ENCODE results near the gene GCNA. TPM values are rescaled to one million over a fixed set of nuclear protein-coding genes. Genes with fewer than 3 reads are reported as not detected.

GCNA gene
- total RNA-seq, 4 donors from 2014 or later = 0.89 to 2.6 (median 1.6) TPM

DNA sequence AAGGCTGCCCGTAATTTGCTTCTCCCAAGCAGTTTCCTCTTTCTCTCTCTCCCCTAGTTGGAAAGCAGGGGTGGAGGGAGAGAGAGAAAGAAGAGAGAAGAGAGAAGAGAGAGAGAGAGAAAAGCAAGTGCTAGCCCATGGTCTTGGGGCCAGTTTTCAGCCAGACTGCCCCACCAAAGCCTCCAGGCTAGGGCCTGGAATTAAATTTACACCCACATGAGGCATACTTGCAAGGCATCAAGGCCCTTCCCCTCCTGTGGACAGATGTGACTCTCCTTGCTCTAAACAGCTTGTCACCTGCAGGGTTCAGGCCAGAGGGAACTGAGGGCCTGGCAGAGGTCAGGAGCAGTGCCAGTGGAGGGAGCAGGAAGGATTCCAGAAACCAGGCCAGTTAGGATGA lies 41.7 kb downstream of the GCNA start:
- Histone ChIP-seq H3K36me3 (no peaks in the 10 kb centered on the region), H3K4me1 (peaks cover 0 to 20% (median 3%) of the 10 kb centered on the region in 3 donors), H3K27me3 (no peaks in the 10 kb centered on the region), H3K9me3 (no peaks in the 10 kb centered on the region), H3K4me3 (no peak overlapping the region), H3K27ac (no peak overlapping the region)
- WGBS, 2 donors (ENCODE audit: low coverage in 1 of 2) = 80% methylated on average over 1 of the region's 1 CpG; no CpG with 5 or more reads in 1 of the 2 donors
- TF ChIP-seq, protein P1, sequence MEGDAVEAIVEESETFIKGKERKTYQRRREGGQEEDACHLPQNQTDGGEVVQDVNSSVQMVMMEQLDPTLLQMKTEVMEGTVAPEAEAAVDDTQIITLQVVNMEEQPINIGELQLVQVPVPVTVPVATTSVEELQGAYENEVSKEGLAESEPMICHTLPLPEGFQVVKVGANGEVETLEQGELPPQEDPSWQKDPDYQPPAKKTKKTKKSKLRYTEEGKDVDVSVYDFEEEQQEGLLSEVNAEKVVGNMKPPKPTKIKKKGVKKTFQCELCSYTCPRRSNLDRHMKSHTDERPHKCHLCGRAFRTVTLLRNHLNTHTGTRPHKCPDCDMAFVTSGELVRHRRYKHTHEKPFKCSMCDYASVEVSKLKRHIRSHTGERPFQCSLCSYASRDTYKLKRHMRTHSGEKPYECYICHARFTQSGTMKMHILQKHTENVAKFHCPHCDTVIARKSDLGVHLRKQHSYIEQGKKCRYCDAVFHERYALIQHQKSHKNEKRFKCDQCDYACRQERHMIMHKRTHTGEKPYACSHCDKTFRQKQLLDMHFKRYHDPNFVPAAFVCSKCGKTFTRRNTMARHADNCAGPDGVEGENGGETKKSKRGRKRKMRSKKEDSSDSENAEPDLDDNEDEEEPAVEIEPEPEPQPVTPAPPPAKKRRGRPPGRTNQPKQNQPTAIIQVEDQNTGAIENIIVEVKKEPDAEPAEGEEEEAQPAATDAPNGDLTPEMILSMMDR (IDR thresholded peaks at IDR 0.05) = no peak
- no peak for ATAC-seq

DNA sequence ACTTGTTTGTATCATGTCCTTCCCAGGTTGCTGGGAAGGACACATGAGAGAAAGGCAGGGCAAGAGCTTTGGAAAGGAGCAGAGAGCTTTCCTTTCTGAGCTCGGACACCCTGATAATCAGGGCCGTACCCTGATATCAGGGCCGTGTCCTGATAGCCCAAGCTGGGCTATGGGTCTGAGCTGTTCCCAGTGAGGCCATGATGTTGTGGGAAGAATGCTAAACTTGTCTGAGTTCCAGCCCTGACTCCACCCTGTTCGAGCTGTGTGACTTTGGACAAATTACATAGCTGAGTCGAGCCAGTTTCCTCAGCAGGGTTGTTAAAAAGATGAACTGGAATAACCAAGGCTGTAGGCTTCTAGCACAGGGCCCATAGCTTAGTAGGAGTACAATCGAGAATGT lies 43.4 kb downstream of the GCNA start:
- ATAC-seq = peak; percentile 28
- Histone ChIP-seq H3K4me1 (peaks cover 0 to 20% (median 3%) of the 10 kb centered on the region in 3 donors), H3K4me3 (no peak overlapping the region), H3K36me3 (no peaks in the 10 kb centered on the region), H3K27ac (peak overlapping the region; percentile 14 to 82 (median 78)), H3K27me3 (no peaks in the 10 kb centered on the region), H3K9me3 (no peaks in the 10 kb centered on the region)
- TF ChIP-seq POLR2A (IDR thresholded peaks at IDR 0.05) (no peak), EP300 (IDR thresholded peaks at IDR 0.05) (no peak), POLR2AphosphoS5 (IDR thresholded peaks at IDR 0.05) (no peak)
- TF ChIP-seq, protein P1 (IDR thresholded peaks at IDR 0.05) = no peak
- WGBS, 2 donors (ENCODE audit: low coverage in 1 of 2) = no CpG with 5 or more reads among the region's 6 CpGs

DNA sequence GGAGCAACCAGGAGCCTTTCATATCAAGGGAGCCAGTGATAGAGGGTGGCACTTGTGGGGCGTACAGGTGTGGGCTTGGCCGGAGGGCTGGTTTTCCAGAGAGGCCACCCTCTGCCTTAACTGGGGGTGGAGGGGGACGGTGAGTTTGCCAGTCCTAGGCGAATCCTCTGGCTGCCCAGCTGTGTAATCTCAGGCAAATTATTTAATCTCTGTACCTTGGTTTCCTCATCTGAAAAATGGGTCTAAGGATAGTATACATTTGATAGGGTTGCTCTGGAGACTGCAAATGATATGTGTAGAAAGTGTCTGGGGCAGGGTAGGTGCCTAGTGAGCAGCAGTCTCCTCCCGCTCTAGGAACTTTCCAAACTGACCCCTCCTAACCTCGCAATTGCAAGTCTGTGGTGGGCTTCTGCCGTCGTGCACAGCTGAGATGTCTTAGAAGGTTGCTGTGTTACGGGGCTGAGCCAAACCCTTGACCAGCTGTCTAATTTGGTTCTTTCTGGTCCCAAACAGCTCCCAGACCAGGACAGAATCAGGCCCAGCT lies 43.9 kb downstream of the GCNA start:
- no peak for ATAC-seq
- no peak for TF ChIP-seq EP300 (IDR thresholded peaks at IDR 0.05)
- Histone ChIP-seq H3K9me3 (no peaks in the 10 kb centered on the region), H3K36me3 (no peaks in the 10 kb centered on the region), H3K27ac (peak overlapping the region; percentile 14 to 82 (median 78)), H3K4me3 (no peak overlapping the region), H3K4me1 (peaks cover 0 to 20% (median 3%) of the 10 kb centered on the region in 3 donors), H3K27me3 (no peaks in the 10 kb centered on the region)
- 80% methylated on average over 1 of the region's 9 CpGs; no CpG with 5 or more reads in 1 of the 2 donors for WGBS, 2 donors (ENCODE audit: low coverage in 1 of 2)

DNA sequence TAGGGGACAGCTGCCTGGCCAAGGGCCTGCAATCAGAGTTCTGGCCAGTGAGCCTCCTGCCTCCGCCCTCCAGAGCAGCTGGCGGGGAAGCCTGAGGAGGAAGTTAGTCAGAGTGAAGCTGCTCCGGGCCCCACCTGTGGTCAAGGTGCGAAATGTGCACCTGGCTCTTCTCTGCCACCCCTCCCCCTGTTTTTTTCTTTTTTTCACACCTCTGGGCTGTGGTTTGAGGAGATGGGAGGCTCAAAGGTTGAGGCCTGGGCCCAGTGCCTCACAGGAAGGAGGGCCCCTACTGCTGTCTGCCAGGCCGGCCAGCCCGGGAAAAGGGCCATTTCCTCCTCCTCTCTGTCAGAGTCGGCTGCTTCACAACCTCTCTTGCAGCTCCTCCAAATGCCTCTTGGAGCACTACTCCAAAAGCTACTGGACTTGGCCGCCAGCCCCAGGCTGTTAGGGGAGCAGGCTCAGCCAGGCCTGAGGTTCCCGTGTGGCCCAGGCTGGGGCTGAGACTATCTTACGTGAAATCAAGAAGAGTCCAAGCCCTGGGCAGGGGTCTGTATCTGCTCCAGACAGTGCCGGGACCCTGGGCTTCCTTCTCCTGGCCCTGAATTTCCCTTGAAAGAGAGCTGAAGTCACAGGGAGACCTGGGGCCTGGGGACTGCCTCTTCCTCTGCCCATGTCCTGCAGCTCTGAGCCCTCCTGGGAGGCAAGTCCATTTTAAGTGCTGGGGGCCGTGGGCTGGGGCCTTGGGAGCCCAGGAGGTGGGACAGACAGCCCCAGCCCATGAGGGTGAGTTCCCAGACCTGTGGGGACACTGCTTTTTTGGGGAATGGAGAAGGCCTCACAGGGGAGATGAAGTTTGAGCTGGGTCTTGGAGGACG lies 44.6 kb downstream of the GCNA start:
- Histone ChIP-seq H3K36me3 (no peaks in the 10 kb centered on the region), H3K27ac (peak overlapping the region; percentile 62 to 82 (median 78)), H3K4me1 (peaks cover 0 to 20% (median 3%) of the 10 kb centered on the region in 3 donors), H3K27me3 (no peaks in the 10 kb centered on the region), H3K4me3 (no peak overlapping the region), H3K9me3 (no peaks in the 10 kb centered on the region)
- ATAC-seq = peak; percentile 87
- 80% methylated on average over 1 of the region's 13 CpGs; no CpG with 5 or more reads in 1 of the 2 donors for WGBS, 2 donors (ENCODE audit: low coverage in 1 of 2)
- TF ChIP-seq, protein P1 (IDR thresholded peaks at IDR 0.05) = peak in 2 of 4 experiments; percentile 43 to 48
- TF ChIP-seq POLR2AphosphoS5 (IDR thresholded peaks at IDR 0.05) = no peak
- TF ChIP-seq EP300 (IDR thresholded peaks at IDR 0.05) = no peak

DNA sequence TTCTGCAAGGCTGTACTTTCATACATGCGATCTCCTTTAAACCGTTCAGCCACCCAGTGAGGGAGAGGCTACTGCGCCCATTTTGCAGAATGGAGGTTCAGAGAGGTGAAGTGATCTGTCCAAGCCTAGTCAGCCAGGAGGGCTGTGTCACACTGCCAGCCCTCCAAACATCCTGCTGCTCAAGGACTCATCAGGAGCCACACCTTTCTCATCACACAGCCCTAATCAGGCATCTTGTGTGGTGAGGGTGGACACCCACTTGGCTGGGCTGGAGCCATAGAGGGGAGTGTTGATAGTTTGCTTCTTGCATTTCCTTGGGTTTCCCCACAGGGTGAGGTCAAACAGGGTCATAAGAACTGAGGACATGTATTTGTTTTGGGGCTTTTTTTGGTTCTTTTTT lies 45.5 kb downstream of the GCNA start:
- peak overlapping the region in 3 of 4 donors; percentile 62 to 82 (median 78) for H3K27ac ChIP-seq
- no peaks in the 10 kb centered on the region for H3K36me3 ChIP-seq
- WGBS, 2 donors (ENCODE audit: low coverage in 1 of 2) = no CpG with 5 or more reads among the region's 3 CpGs
- no peak for TF ChIP-seq EP300 (IDR thresholded peaks at IDR 0.05)
- no peaks in the 10 kb centered on the region for H3K27me3 ChIP-seq
- ATAC-seq = no peak
- H3K9me3 ChIP-seq = no peaks in the 10 kb centered on the region
- H3K4me1 ChIP-seq = peaks cover 0 to 20% (median 3%) of the 10 kb centered on the region in 3 donors
- no peak overlapping the region for H3K4me3 ChIP-seq

DNA sequence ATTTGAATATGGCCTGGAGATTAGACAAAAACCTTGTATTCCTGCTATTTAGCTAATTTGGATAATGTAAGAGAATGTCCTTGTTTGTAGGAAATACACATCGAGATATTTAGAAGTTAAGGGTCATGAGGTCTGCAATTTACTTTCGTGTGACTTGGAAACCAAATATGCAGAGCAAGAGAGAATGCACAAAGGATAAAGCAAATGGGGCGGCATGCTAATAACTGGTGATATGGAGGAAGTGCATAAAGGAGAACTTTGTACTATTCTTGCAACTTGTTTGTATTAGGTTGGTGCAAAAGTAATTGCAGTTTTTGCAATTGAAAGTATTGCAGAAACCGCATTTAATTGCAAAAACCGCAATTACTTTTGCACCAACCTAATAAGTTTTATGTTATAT lies 47.2 kb downstream of the GCNA start:
- peaks cover 0 to 20% (median 3%) of the 10 kb centered on the region in 3 donors for H3K4me1 ChIP-seq
- H3K4me3 ChIP-seq = no peak overlapping the region
- TF ChIP-seq POLR2AphosphoS5 (IDR thresholded peaks at IDR 0.05) (no peak), EP300 (IDR thresholded peaks at IDR 0.05) (no peak), POLR2A (IDR thresholded peaks at IDR 0.05) (no peak)
- TF ChIP-seq, protein P1 (IDR thresholded peaks at IDR 0.05) = no peak
- no peaks in the 10 kb centered on the region for H3K9me3 ChIP-seq
- H3K27ac ChIP-seq = no peak overlapping the region
- H3K27me3 ChIP-seq = no peaks in the 10 kb centered on the region
- 90% methylated on average over 5 of the region's 5 CpGs for WGBS, 2 donors (ENCODE audit: low coverage in 1 of 2)
- no peaks in the 10 kb centered on the region for H3K36me3 ChIP-seq
- no peak for ATAC-seq

All from gastroesophageal sphincter (tissue), 4 donors.